Gastrocnemius medialis (tissue), 4 donors: Measurements from ENCODE around the gene MTARC2. TPM values are rescaled to one million over a fixed set of nuclear protein-coding genes. Genes with fewer than 3 reads are reported as not detected.
"Not testable (repeated sequence)": the region's sequence is repeated elsewhere in the genome, so short reads cannot be mapped to it uniquely, and the experiment has no call there.

Source experiments
- ATAC-seq, 2 donors: fragments of 150-250 bp; one replicate each; pipeline ENCODE4 v1.9.1; 2016
- DNase-seq, 2 donors: peaks; one replicate each; pipeline ENCODE4 v3.0.0-alpha.2; 2019
- H3K27ac ChIP-seq, 4 donors: fragments of 200-600 bp; sonication (generic); 1 replicate in 1 of 4; 2 replicates in 3 of 4; pipeline ENCODE4 v1.5.1; 2016 to 2018; ENCODE audit warnings: mild to moderate bottlenecking in 2 of 4, moderate library complexity in 1 of 4
- H3K27me3 ChIP-seq, 3 donors: fragments of 200-600 bp; sonication (generic) in 2 of 3; 1 replicate in 1 of 3; 2 replicates in 2 of 3; pipeline versions ENCODE4 v1.5.1 to v1.6.0; 2016 to 2019; ENCODE audit warnings: mild to moderate bottlenecking in 1 of 3, moderate library complexity in 1 of 3
- H3K36me3 ChIP-seq, 2 donors: fragments of 200-600 bp; sonication (generic) in 1 of 2; one replicate each; pipeline ENCODE4 v1.5.1; 2017 to 2018
- H3K4me1 ChIP-seq, 2 donors: fragments of 200-600 bp; sonication (generic) in 1 of 2; one replicate each; pipeline ENCODE4 v1.5.1; 2016 to 2017; ENCODE audit warnings: mild to moderate bottlenecking in 2 of 2
- H3K4me3 ChIP-seq, 4 donors: fragments of 200-600 bp; sonication (generic) in 3 of 4; 1 replicate in 1 of 4; 2 replicates in 3 of 4; pipeline ENCODE4 v1.5.1; 2016 to 2019; ENCODE audit warnings: mild to moderate bottlenecking in 2 of 4
- H3K9me3 ChIP-seq, 3 donors: fragments of 200-600 bp; sonication (generic) in 2 of 3; 1 replicate in 1 of 3; 2 replicates in 2 of 3; pipeline ENCODE4 v1.5.1; 2016 to 2019
- POLR2A ChIP-seq, 2 donors: fragments of 450-650 bp; IDR thresholded peaks; one replicate each; pipeline ENCODE4 v1.6.1; 2017; ENCODE audit warnings: antibody characterized with exemption in 2 of 2, mild to moderate bottlenecking in 2 of 2, moderate library complexity in 2 of 2
- in situ Hi-C, 4 donors: fragments of 200-750 bp; cut with MboI; loops; one replicate each; pipeline versions ENCODE4 v1.15.0 to v1.8.0; 2017; ENCODE audit warnings: low sequenced_read_pairs in 4 of 4
- intact Hi-C: fragments of 100-400 bp; cut with DNase I; formaldehyde crosslinking; loops from one replicate; pipeline ENCODE4 v1.15.1; 2023; ENCODE audit warnings: low total_unique reads
- total RNA-seq, 4 donors: library from RNA; depleted of rRNA; stranded (reverse); fragments of >200 nt; gene quantifications; one replicate each; pipeline versions ENCODE4 v1.1.0 to v1.2.3, GENCODE V29; 2016
- TF ChIP-seq, protein P1 (sequence below), 5 experiments: fragments of 450-650 bp in 3 of 5; fragments of 200-600 bp in 2 of 5; sonication (generic) in 2 of 5; IDR thresholded peaks in 4 of 5; conservative IDR thresholded peaks in 1 of 5; 1 replicate in 4 of 5; 2 replicates in 1 of 5; pipeline ENCODE4 v1.5.1; 2016 to 2019; ENCODE audit warnings: antibody characterized with exemption in 5 of 5, mild to moderate bottlenecking in 3 of 5, moderate library complexity in 3 of 5

MTARC2 gene
- total RNA-seq, 4 donors from 2014 or later = 5.8 to 12.0 (median 7.3) TPM

DNA sequence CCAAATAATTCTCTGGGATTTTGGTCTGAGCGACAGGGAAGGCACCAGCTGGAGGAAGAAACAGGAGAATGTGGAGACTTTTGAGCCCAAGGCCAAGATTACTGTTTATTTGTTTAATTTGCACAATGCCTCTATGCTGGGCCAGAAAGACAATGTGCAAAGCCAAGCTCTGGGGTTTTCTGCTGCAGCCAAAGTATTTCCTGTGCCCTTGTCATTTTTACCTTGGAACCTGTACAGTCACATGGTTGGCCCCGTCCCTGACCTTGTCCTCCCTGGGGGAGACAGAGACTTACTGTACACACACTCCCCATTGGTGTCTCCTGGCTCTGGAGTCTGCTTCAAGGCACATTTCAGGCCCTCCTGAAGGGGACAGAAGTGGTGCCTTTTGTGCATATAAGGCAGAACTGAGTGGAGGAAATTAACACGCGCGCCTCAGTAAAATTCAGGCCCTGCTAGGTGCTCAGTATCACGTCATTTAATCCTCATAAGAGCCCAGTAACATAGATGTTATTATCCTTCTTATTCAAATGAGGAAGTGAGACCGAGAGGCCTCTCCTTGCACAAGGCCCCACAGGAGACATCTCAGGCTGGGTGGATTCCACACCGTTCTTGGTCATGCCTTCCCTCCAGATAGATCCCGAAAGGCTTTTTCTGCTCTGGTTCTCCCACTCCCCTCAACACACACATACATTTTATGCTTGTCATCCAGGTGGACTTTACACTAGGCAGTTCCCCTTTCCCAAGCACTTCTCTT is 36.9 kb upstream of the MTARC2 start:
- H3K9me3 ChIP-seq = no peaks in the 10 kb centered on the region
- no peak overlapping the region for H3K4me3 ChIP-seq
- DNase-seq = no peak
- no peak for ATAC-seq
- intact Hi-C loops = no loop called here
- H3K4me1 ChIP-seq = no peaks in the 10 kb centered on the region
- no peaks in the 10 kb centered on the region for H3K36me3 ChIP-seq
- in situ Hi-C loops = no loop called here
- no peaks in the 10 kb centered on the region for H3K27me3 ChIP-seq
- no peak overlapping the region for H3K27ac ChIP-seq
- TF ChIP-seq POLR2A (IDR thresholded peaks at IDR 0.05) = no peak
- TF ChIP-seq, protein P1, sequence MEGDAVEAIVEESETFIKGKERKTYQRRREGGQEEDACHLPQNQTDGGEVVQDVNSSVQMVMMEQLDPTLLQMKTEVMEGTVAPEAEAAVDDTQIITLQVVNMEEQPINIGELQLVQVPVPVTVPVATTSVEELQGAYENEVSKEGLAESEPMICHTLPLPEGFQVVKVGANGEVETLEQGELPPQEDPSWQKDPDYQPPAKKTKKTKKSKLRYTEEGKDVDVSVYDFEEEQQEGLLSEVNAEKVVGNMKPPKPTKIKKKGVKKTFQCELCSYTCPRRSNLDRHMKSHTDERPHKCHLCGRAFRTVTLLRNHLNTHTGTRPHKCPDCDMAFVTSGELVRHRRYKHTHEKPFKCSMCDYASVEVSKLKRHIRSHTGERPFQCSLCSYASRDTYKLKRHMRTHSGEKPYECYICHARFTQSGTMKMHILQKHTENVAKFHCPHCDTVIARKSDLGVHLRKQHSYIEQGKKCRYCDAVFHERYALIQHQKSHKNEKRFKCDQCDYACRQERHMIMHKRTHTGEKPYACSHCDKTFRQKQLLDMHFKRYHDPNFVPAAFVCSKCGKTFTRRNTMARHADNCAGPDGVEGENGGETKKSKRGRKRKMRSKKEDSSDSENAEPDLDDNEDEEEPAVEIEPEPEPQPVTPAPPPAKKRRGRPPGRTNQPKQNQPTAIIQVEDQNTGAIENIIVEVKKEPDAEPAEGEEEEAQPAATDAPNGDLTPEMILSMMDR (IDR thresholded peaks at IDR 0.05 in 4 of 5, conservative IDR thresholded peaks at IDR 0.05 in 1 of 5) = no peak

GRCh38 chr1:220715986-220716385 is 32.1 kb upstream of the MTARC2 start:
- H3K4me1 ChIP-seq, H3K4me3 ChIP-seq, H3K27me3 ChIP-seq, H3K9me3 ChIP-seq, DNase-seq, in situ Hi-C loops, ATAC-seq, H3K36me3 ChIP-seq, H3K27ac ChIP-seq, intact Hi-C loops: not testable (repeated sequence)

DNA sequence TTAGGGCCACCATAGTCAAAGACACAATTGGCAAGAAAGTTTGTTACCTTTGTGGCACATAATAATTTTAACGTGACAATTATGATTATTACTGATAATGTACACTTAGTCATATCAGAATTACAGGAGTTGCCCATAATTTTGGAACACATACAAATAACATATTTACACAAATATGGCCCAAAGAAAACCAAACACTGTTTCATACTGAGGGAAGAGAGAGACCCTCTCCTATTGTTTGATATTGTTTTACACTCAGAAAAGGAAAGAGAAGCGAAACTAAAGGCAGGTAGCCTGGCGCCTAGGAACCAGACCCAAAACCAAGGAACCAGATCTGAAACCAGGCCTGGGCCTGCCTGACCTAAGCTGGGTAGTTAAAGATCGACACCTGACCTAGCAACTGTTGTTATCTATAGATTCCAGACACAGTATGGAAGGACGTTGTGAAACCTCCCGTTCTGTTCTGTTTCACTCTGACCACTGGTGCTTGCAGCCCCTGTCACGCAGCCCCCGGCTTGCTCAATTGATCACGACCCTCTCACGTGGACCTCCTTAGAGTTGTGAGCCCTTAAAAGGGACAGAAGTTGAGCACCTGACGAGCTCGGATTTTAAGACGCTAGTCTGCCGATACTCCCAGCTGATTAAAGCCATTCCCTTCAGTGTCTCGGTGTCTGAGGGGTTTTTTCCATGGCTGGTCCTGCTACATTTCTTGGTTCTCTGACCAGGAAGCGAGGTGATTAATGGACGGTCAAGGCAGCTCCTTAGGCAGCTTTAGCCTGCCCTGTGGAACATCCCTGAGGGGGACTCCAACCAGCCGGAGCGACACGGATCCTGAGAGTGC is 30.1 kb upstream of the MTARC2 start:
- no peak overlapping the region for H3K4me3 ChIP-seq
- DNase-seq = no peak
- no peaks in the 10 kb centered on the region for H3K4me1 ChIP-seq
- in situ Hi-C loops = no loop called here
- no peak overlapping the region for H3K27ac ChIP-seq
- no peak for TF ChIP-seq POLR2A (IDR thresholded peaks at IDR 0.05)
- TF ChIP-seq, protein P1 (IDR thresholded peaks at IDR 0.05 in 4 of 5, conservative IDR thresholded peaks at IDR 0.05 in 1 of 5) = no peak
- no peaks in the 10 kb centered on the region for H3K9me3 ChIP-seq
- no peak for ATAC-seq
- no peaks in the 10 kb centered on the region for H3K27me3 ChIP-seq
- intact Hi-C loops = no loop called here
- H3K36me3 ChIP-seq = no peaks in the 10 kb centered on the region

DNA sequence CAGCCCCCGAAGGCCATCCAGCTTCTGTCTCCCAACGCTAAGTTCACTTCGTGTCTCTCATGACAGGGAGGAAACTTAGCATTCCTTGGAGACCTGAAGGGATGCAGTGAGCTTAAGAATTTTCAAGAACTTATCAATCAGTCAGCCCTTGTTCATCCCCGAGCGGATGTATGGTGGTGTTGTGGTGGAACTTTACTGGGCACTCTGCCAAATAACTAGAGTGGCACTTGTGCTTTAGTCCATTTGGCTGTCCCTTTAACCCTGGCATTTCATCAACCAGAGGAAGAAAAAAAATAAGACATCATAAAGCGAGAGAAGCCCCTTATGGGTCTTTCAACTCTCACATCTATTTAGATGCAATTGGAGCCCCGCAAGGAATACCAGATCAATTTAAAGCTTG is 26.9 kb upstream of the MTARC2 start:
- H3K9me3 ChIP-seq, intact Hi-C loops, H3K27ac ChIP-seq, ATAC-seq, H3K27me3 ChIP-seq, H3K36me3 ChIP-seq, H3K4me3 ChIP-seq, in situ Hi-C loops, DNase-seq, H3K4me1 ChIP-seq: not testable (repeated sequence)

DNA sequence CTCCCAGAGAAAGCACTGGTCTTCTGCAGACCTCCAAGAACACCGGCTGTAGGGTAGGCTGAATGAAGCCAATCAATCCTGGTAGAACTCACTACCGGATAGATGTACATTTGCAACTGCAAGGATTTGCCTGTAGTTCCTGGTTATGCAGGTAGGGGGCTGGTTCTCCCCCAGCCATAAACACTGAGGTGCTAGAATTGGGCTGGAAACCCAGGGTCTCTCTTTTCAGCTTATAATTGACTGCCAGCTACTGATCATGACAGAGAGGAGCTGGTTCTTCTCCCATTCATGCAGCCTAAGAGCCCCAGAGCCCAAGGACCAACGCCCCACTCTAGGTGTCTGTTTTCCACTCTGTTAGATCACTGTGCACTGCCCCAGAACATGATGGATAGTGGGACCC is 21.5 kb upstream of the MTARC2 start:
- Histone ChIP-seq H3K4me3 (no peak overlapping the region), H3K4me1 (no peaks in the 10 kb centered on the region), H3K36me3 (no peaks in the 10 kb centered on the region), H3K27me3 (no peaks in the 10 kb centered on the region), H3K9me3 (no peaks in the 10 kb centered on the region), H3K27ac (no peak overlapping the region)
- ATAC-seq (no peak), DNase-seq (no peak)
- in situ Hi-C loops = loop anchor here in 1 of 4 donors (25.0 kb wide), 1 partner anchor 439 kb away; no protein-coding TSS in a partner anchor
- no peak for TF ChIP-seq POLR2A (IDR thresholded peaks at IDR 0.05)
- TF ChIP-seq, protein P1 (IDR thresholded peaks at IDR 0.05 in 4 of 5, conservative IDR thresholded peaks at IDR 0.05 in 1 of 5) = no peak
- intact Hi-C loops = no loop called here
